Spinal cord (tissue), 10 donors: ENCODE measurements around the gene CACNA1G. TPM values are rescaled to one million over a fixed set of nuclear protein-coding genes. Genes with fewer than 3 reads are reported as not detected.

Source experiments
- DNase-seq, 6 donors: peaks; one replicate each; pipeline versions ENCODE4 v3.0.0 to v3.0.0-alpha.2; 2013 to 2015; ENCODE audit warnings: low spot score in 6 of 6, low read depth in 4 of 6
- H3K27ac ChIP-seq: one replicate; pipeline ENCODE4 v1.5.1; 2013; ENCODE audit warnings: low read depth, low read length, control low read depth
- H3K27me3 ChIP-seq: one replicate; pipeline ENCODE4 v1.6.1; 2013; ENCODE audit warnings: low read length; ENCODE audit not compliant: control insufficient read depth, insufficient read depth
- H3K36me3 ChIP-seq: one replicate; pipeline ENCODE4 v1.6.1; 2013; ENCODE audit warnings: low read length; ENCODE audit not compliant: control insufficient read depth, insufficient read depth
- H3K4me1 ChIP-seq: one replicate; pipeline ENCODE4 v1.6.1; 2013; ENCODE audit warnings: low read length; ENCODE audit not compliant: control insufficient read depth, insufficient read depth
- H3K4me3 ChIP-seq: one replicate; pipeline ENCODE4 v1.5.1; 2013; ENCODE audit warnings: low read depth, low read length, control low read depth
- H3K9me3 ChIP-seq: one replicate; pipeline ENCODE4 v1.6.1; 2013; ENCODE audit warnings: low read length; ENCODE audit not compliant: control insufficient read depth, insufficient read depth
- WGBS: methylation state at CpG from one replicate; pipeline ENCODE4 v1.1.5; 2013; ENCODE audit warnings: missing lambda C conversion rate; ENCODE audit not compliant: insufficient coverage; 5-methylcytosine and 5-hydroxymethylcytosine counted together
- polyA plus RNA-seq, 2 donors: library from polyadenylated mRNA; unstranded; fragments of 120-200 nt; gene quantifications; one replicate each; pipeline ENCODE4 v1.2.1, GENCODE V29; 2013; ENCODE audit not compliant: insufficient read length in 2 of 2
- total RNA-seq, 2 donors: library from RNA; depleted of rRNA in 1 of 2; stranded (reverse); fragments of 120-200 nt in 1 of 2; fragments of >200 nt in 1 of 2; gene quantifications; one replicate each; pipeline versions ENCODE4 v1.2.3 to v1.2.4, GENCODE V29; 2013 to 2014
- donor health status: healthy.

CACNA1G gene
- total and polyA plus RNA-seq, 4 donors = 10.6 to 37.6 (median 23.2) TPM

DNA sequence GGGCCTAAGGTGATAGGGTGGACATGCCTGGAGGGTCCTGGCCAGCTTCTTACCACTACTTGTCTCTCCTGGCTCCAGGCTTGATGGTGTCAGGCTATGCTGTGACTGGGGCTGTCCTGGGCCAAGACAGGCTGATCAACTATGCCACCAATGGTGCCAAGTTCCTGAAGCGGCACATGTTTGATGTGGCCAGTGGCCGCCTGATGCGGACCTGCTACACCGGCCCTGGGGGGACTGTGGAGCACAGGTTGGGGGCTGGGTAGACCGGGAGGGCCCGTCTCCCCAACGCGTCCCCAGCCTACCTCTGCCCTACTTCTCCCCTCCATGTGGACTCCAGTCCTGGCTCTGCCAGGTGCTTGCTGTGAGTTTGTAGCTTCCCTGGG is 9.1 kb upstream of the CACNA1G start:
- Histone ChIP-seq H3K4me3 (no peak overlapping the region), H3K27ac (no peak overlapping the region), H3K9me3 (no peaks in the 10 kb centered on the region), H3K27me3 (no peaks in the 10 kb centered on the region), H3K4me1 (peaks cover 56% of the 10 kb centered on the region), H3K36me3 (peaks cover 55% of the 10 kb centered on the region)
- WGBS = 92% methylated on average over 8 of the region's 8 CpGs
- no peak for DNase-seq

GRCh38 chr17:50551884-50552283 is 8.6 kb upstream of the CACNA1G start:
- DNase-seq = no peak
- no peaks in the 10 kb centered on the region for H3K27me3 ChIP-seq
- peaks cover 57% of the 10 kb centered on the region for H3K4me1 ChIP-seq
- 95% methylated on average over 12 of the region's 12 CpGs for WGBS
- no peaks in the 10 kb centered on the region for H3K9me3 ChIP-seq
- peaks cover 60% of the 10 kb centered on the region for H3K36me3 ChIP-seq
- no peak overlapping the region for H3K4me3 ChIP-seq
- no peak overlapping the region for H3K27ac ChIP-seq

DNA sequence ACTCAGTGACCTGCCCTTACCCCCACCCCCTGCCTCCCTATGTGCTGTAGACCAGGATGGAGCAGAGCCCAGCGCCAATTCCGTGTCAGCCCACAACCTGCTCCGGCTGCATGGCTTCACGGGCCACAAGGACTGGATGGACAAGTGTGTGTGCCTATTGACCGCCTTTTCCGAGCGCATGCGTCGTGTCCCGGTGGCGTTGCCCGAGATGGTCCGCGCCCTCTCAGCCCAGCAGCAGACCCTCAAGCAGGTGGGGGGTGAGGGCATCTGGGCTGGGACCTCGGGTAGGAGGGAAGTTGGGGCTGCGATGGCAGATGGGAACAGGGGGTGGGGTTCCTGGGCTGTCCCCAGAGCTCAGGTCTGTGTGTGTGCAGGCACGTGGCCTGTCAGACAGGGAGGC is 6.3 kb upstream of the CACNA1G start:
- no peaks in the 10 kb centered on the region for H3K9me3 ChIP-seq
- H3K27ac ChIP-seq = no peak overlapping the region
- no peak for DNase-seq
- no peak overlapping the region for H3K4me3 ChIP-seq
- H3K4me1 ChIP-seq = peaks cover 57% of the 10 kb centered on the region
- peaks cover 8% of the 10 kb centered on the region for H3K27me3 ChIP-seq
- H3K36me3 ChIP-seq = peaks cover 52% of the 10 kb centered on the region
- WGBS = 92% methylated on average over 17 of the region's 17 CpGs

DNA sequence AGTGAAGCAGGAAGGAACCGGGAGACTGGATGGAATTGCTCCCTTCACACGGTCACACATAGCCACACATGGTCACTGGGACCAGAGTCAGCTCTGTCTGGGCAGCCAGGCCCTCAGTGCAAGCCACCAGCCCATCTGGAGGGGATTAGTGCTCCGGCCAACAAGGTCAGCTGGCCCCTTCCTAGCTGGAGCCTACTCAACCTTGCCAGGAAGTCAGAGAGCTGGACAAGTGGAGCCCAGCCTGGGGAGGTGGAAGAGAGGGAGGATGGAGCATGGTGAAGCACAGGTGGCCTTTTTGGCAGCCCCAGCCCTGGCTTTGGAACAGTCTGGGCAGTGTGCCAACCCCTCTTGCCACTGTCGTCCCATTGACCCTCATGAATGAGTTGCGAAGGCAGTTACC is 3.7 kb upstream of the CACNA1G start:
- Histone ChIP-seq H3K4me1 (peaks cover 62% of the 10 kb centered on the region), H3K4me3 (no peak overlapping the region), H3K27ac (no peak overlapping the region), H3K27me3 (peaks cover 27% of the 10 kb centered on the region), H3K36me3 (peaks cover 28% of the 10 kb centered on the region), H3K9me3 (no peaks in the 10 kb centered on the region)
- DNase-seq = peak in 2 of 6 donors; percentile 59 to 65
- WGBS = 38% methylated on average over 4 of the region's 5 CpGs

- 100% methylated on average over 1 of the region's 4 CpGs for WGBS
- Histone ChIP-seq H3K36me3 (peaks cover 25% of the 10 kb centered on the region), H3K27ac (no peak overlapping the region), H3K9me3 (no peaks in the 10 kb centered on the region), H3K4me3 (no peak overlapping the region), H3K4me1 (peaks cover 67% of the 10 kb centered on the region), H3K27me3 (peaks cover 34% of the 10 kb centered on the region)
- DNase-seq = no peak
Measured at GRCh38 chr17:50557630-50558029, 2.9 kb upstream of the CACNA1G start.

DNA sequence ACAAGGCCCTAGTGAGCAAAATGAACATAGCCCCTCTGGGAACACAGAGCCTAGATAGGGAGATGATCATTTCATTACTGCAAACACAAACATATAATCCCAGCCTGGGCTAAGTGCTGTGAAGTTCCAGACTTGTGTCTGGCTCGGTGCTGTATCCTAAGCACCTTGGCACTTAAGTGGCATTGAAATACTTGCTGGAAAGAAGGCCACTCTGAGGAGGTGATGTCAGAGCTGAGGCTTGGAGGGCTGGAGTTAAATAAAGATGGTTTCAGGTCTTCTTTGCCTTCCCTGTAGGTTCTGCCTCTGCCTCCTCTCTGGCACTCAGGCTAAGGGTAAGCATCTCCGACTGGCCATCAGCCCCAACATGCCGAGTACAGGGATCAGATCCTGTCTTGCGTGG is 2.4 kb upstream of the CACNA1G start:
- no peak overlapping the region for H3K27ac ChIP-seq
- peaks cover 71% of the 10 kb centered on the region for H3K4me1 ChIP-seq
- 34% methylated on average over 4 of the region's 4 CpGs for WGBS
- H3K4me3 ChIP-seq = no peak overlapping the region
- DNase-seq = peak in 1 of 6 donors; percentile 23
- H3K27me3 ChIP-seq = peaks cover 39% of the 10 kb centered on the region
- peaks cover 25% of the 10 kb centered on the region for H3K36me3 ChIP-seq
- no peaks in the 10 kb centered on the region for H3K9me3 ChIP-seq

- Histone ChIP-seq H3K27ac (no peak overlapping the region), H3K27me3 (peaks cover 43% of the 10 kb centered on the region), H3K36me3 (peaks cover 25% of the 10 kb centered on the region), H3K9me3 (no peaks in the 10 kb centered on the region), H3K4me1 (peaks cover 76% of the 10 kb centered on the region), H3K4me3 (peak overlapping the region; percentile 51)
- 8% methylated on average over 16 of the region's 18 CpGs for WGBS
- DNase-seq = no peak
Measured at GRCh38 chr17:50558581-50558940, 2.0 kb upstream of the CACNA1G start.

DNA sequence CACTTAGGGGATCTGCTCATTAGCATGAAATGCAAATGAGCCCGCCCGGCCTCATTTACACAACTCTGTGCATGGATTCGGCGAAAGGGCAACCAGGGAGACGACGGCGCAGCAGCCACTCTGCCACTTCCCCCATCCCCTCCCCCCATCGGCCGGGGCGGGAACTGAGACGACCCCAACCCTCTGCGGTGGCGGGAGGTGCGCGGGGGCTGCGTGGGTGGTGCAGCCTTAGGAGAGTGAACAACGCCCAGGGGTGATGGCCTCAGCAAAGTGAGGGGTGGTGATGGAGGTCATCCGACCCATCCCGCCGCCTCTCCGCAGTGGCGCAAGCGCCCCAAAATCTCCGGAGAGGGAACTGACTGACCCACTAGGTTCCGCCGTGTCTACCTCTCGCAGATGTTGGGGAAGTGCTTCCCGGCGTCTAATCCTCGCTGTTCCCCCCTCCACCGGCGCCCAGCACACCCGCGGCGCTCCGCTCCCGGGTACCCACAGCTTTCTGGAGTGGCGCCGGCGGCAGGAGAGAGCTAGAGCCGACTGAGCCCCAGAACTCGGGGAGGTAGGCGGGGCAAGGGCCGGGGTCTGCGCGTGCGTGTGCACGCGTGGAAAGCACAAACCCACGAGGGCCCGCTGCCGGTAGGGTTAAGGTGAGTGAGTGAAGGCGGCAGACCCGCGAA is 1.4 kb upstream of the CACNA1G start:
- H3K9me3 ChIP-seq = no peaks in the 10 kb centered on the region
- H3K27me3 ChIP-seq = peaks cover 45% of the 10 kb centered on the region
- under 1% methylated on average over 49 of the region's 55 CpGs for WGBS
- H3K4me1 ChIP-seq = peaks cover 81% of the 10 kb centered on the region
- no peak overlapping the region for H3K27ac ChIP-seq
- H3K36me3 ChIP-seq = peaks cover 23% of the 10 kb centered on the region
- peak overlapping the region; percentile 51 for H3K4me3 ChIP-seq
- DNase-seq = peak in 2 of 6 donors; percentile 82 to 92

DNA sequence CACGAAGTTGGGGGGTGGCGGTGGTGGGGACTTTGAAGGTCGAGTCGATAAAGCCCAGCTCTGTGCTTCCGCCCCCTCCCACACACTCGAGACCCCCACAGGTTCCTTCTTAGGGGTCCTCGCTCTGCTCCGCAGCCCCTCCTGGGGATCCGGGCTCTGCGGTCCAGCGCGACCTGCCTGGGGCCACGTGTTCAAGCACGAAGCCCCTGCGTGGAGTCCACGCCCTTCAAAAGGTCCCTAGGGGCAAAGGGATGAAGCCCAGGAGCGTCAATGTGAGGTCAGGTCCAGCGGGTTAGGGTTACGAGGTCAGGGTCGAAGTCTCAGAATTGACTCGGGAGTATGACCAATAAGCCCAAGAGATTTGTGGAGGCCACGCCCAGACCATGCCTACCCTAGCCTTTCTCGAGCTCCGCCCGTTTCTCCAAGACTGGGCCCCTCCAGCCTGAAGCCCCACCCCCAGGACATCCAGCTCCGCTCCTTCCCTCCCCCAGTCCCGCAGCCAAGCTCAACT is 786 bp upstream of the CACNA1G start:
- Histone ChIP-seq H3K27me3 (peaks cover 45% of the 10 kb centered on the region), H3K27ac (no peak overlapping the region), H3K4me3 (peak overlapping the region; percentile 51), H3K4me1 (peaks cover 84% of the 10 kb centered on the region), H3K9me3 (no peaks in the 10 kb centered on the region), H3K36me3 (peaks cover 19% of the 10 kb centered on the region)
- peak in 2 of 6 donors; percentile 77 to 86 for DNase-seq
- 1% methylated on average over 27 of the region's 27 CpGs for WGBS
